SU-DHL-6 (cell line): ENCODE measurements around the gene ASB2.

Experiments used
- CTCF ChIP-seq: fragments of 200-600 bp; sonication (generic); IDR thresholded peaks from one replicate; pipeline ENCODE4 v1.5.1; 2017; ENCODE audit warnings: antibody characterized with exemption, mild to moderate bottlenecking, low read length, moderate library complexity; ENCODE audit not compliant: insufficient read depth, poor library complexity, severe bottlenecking
- EZH2phosphoT487 ChIP-seq: fragments of 200-600 bp; sonication (generic), shearing (Covaris generic); conservative IDR thresholded peaks from 2 replicates; pipeline ENCODE4 v1.6.1; 2018; ENCODE audit warnings: mild to moderate bottlenecking, antibody characterized with exemption, low read length, moderate library complexity, mixed read lengths

- TF ChIP-seq CTCF (no peak), EZH2phosphoT487 (no peak)
These were observed 2.1 kb downstream of the ASB2 start for GRCh38 chr14:93974299-93974698.
